Psoas muscle (tissue), 8 donors: Measurements from ENCODE around the gene CCL22. TPM values are rescaled to one million over a fixed set of nuclear protein-coding genes. Genes with fewer than 3 reads are reported as not detected.
"Not testable (repeated sequence)": the region's sequence is repeated elsewhere in the genome, so short reads cannot be mapped to it uniquely, and the experiment has no call there.

Experiments
- ATAC-seq, 4 donors: fragments of 200-7000 bp; cut with Tn5 transposase; one replicate each; pipeline ENCODE4 v1.9.1; 2020; ENCODE audit warnings: moderate library complexity in 3 of 4, mild to moderate bottlenecking in 2 of 4
- DNase-seq, 2 donors: peaks; one replicate each; pipeline ENCODE4 v3.0.0-alpha.2; 2020
- H3K27ac ChIP-seq: fragments of 200-600 bp; one replicate; pipeline ENCODE4 v1.8.0; 2022
- H3K27me3 ChIP-seq, 3 donors: fragments of 200-600 bp in 1 of 3; one replicate each; pipeline versions ENCODE4 v1.6.1 to v1.8.0; 2013 to 2022; ENCODE audit warnings: low read length in 2 of 3, mild to moderate bottlenecking in 2 of 3, moderate library complexity in 1 of 3; ENCODE audit not compliant: insufficient read depth in 3 of 3
- H3K36me3 ChIP-seq, 2 donors: fragments of 200-600 bp in 1 of 2; one replicate each; pipeline versions ENCODE4 v1.6.1 to v1.8.0; 2013 to 2022; ENCODE audit warnings: low read depth in 1 of 2, mild to moderate bottlenecking in 1 of 2, moderate library complexity in 1 of 2; ENCODE audit not compliant: insufficient read depth in 1 of 2
- H3K4me1 ChIP-seq: fragments of 200-600 bp; one replicate; pipeline ENCODE4 v1.8.0; 2022
- H3K4me3 ChIP-seq: fragments of 200-600 bp; one replicate; pipeline ENCODE4 v1.8.0; 2022; ENCODE audit warnings: mild to moderate bottlenecking
- H3K9me3 ChIP-seq: fragments of 200-600 bp; one replicate; pipeline ENCODE4 v1.8.0; 2022
- WGBS, 3 donors: extraction: QIAGEN DNeasy Blood & Tissue Kit; methylation state at CpG; one replicate each; pipeline versions ENCODE4 v1.1.6 to v1.1.7; 2013; 5-methylcytosine and 5-hydroxymethylcytosine counted together
- intact Hi-C, 2 donors: fragments of 100-400 bp; cut with DNase I; formaldehyde crosslinking; loops; one replicate each; pipeline versions ENCODE4 v1.11.0 to v1.14.2; 2022
- polyA plus RNA-seq, 3 donors: library from polyadenylated mRNA; stranded (reverse); fragments of 200-250 nt; gene quantifications; one replicate each; pipeline ENCODE4 v1.2.3, GENCODE V29; 2013
- total RNA-seq, 4 donors: library from RNA; stranded (reverse); fragmentation: NEBNext Ultra II Directional in 2 of 4; extraction: Animal tissue kit (Norgen Biotek cat#: 25700) in 2 of 4; gene quantifications; one replicate each; pipeline versions ENCODE4 v1.2.1 to v1.2.4, GENCODE V29; 2021 to 2023
- TF ChIP-seq, protein P1 (sequence below): fragments of 200-600 bp; IDR thresholded peaks from one replicate; pipeline ENCODE4 v1.8.0; 2022; ENCODE audit warnings: antibody characterized with exemption
- donor health status: healthy with polysubstance abuse.
- donor health status: DM: no; HTN: no; CAD: no; lungs with moderate emphysema.
- donor health status: Bipolar disorder and iron deficiency.
- donor health status: healthy.
- donor health status: DM: yes; HTN: yes; CAD: no.
- donor health status: DM: no; HTN: no; CAD: no.
- donor health status: DM: no; HTN: no; CAD: no.
- donor health status: DM: yes; HTN: yes; CAD: no.

The CCL22 gene
- total and polyA plus RNA-seq, 7 donors, result 0.04 to 0.12 TPM; not detected in 5

- H3K4me1 ChIP-seq, result no peaks in the 10 kb centered on the region
- peak overlapping the region; percentile 66 for H3K4me3 ChIP-seq
- H3K36me3 ChIP-seq, result no peaks in the 10 kb centered on the region
- ATAC-seq, result no peak
- peak overlapping the region; percentile 71 for H3K27ac ChIP-seq
- intact Hi-C loops, result no loop called here
- H3K27me3 ChIP-seq, result peaks cover 0 to 11% (median 2%) of the 10 kb centered on the region in 3 donors
- H3K9me3 ChIP-seq, result no peaks in the 10 kb centered on the region
- no peak for DNase-seq
- 64 to 73% (median 66%) methylated on average over 15 of the region's 15 CpGs for WGBS, 3 donors
- TF ChIP-seq, protein P1, sequence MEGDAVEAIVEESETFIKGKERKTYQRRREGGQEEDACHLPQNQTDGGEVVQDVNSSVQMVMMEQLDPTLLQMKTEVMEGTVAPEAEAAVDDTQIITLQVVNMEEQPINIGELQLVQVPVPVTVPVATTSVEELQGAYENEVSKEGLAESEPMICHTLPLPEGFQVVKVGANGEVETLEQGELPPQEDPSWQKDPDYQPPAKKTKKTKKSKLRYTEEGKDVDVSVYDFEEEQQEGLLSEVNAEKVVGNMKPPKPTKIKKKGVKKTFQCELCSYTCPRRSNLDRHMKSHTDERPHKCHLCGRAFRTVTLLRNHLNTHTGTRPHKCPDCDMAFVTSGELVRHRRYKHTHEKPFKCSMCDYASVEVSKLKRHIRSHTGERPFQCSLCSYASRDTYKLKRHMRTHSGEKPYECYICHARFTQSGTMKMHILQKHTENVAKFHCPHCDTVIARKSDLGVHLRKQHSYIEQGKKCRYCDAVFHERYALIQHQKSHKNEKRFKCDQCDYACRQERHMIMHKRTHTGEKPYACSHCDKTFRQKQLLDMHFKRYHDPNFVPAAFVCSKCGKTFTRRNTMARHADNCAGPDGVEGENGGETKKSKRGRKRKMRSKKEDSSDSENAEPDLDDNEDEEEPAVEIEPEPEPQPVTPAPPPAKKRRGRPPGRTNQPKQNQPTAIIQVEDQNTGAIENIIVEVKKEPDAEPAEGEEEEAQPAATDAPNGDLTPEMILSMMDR, result no peak
Observed at GRCh38 chr16:57371494-57372371, 13.2 kb downstream of the CCL22 start.

GRCh38 chr16:57372372-57373116, 14.0 kb downstream of the CCL22 start, which contains the start of gene CX3CL1:
Gene CX3CL1 (plus strand): TSS chr16:57372490. CDS start chr16:57372569, 79 bp downstream.
- WGBS, 3 donors, result 3 to 20% (median 12%) methylated on average over 20 to 23 of the region's 23 CpGs
- peak; percentile 43 to 70 (median 53) for ATAC-seq
- intact Hi-C loops, result no loop called here
- H3K27ac ChIP-seq, result peak within 1 kb of the TSS; percentile 71
- H3K4me1 ChIP-seq, result no peaks in the 10 kb centered on the region
- DNase-seq, result peak in 1 of 2 donors; percentile 42
- H3K9me3 ChIP-seq, result no peaks in the 10 kb centered on the region
- H3K4me3 ChIP-seq, result peak within 1 kb of the TSS; percentile 66
- H3K27me3 ChIP-seq, result peaks cover 0 to 11% (median 5%) of the 10 kb centered on the region in 3 donors
- no peaks in the 10 kb centered on the region for H3K36me3 ChIP-seq
- TF ChIP-seq, protein P1, result no peak

- H3K9me3 ChIP-seq, result no peaks in the 10 kb centered on the region
- intact Hi-C loops, result no loop called here
- DNase-seq (no peak), ATAC-seq (no peak)
- H3K4me1 ChIP-seq, result no peaks in the 10 kb centered on the region
- peak overlapping the region; percentile 71 for H3K27ac ChIP-seq
- TF ChIP-seq, protein P1, result no peak
- WGBS, 3 donors, result 58 to 62% (median 58%) methylated on average over 9 of the region's 9 CpGs
- H3K4me3 ChIP-seq, result peak overlapping the region; percentile 66
- peaks cover 0 to 11% (median 5%) of the 10 kb centered on the region in 3 donors for H3K27me3 ChIP-seq
- H3K36me3 ChIP-seq, result no peaks in the 10 kb centered on the region
Observed at GRCh38 chr16:57373117-57373947, 14.7 kb downstream of the CCL22 start.

DNA sequence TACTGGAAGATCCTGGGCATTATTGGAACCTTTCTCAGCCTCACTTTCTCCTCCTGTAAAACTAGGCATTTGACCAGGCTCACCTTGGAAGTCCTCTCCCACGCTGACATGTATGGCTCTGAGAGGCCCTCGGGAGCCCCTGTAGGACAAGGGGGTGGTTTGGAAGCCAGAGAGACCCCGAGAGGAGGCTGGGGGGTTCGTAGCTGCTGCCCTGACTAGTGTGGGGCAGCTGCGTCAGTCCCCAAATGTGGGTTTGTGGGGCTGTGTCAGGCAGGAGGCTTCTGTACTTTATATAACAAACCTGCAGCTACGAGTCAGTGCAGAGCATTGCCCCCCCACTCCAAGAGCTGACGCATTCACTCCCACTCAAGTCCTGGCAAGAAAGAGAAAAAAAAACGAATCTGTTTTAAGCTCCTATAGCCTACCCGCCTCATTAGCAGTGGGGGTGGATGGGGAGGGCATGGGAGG, 15.5 kb downstream of the CCL22 start:
- intact Hi-C loops, result no loop called here

GRCh38 chr16:57374925-57375465, 16.4 kb downstream of the CCL22 start:
- H3K9me3 ChIP-seq, DNase-seq, H3K27ac ChIP-seq, ATAC-seq, H3K36me3 ChIP-seq, H3K27me3 ChIP-seq, H3K4me1 ChIP-seq, intact Hi-C loops: not testable (repeated sequence)
- 85 to 88% (median 86%) methylated on average over 8 of the region's 8 CpGs for WGBS, 3 donors
- H3K4me3 ChIP-seq, result peak overlapping the region; percentile 66

More for the DNA sequence above, 15.5 kb downstream of the CCL22 start:
- TF ChIP-seq, protein P1, result no peak
- ATAC-seq (no peak), DNase-seq (no peak)
- Histone ChIP-seq H3K36me3 (no peaks in the 10 kb centered on the region), H3K27me3 (peaks cover 0 to 10% (median 5%) of the 10 kb centered on the region in 3 donors), H3K4me3 (peak overlapping the region; percentile 66), H3K27ac (peak overlapping the region; percentile 71), H3K4me1 (no peaks in the 10 kb centered on the region), H3K9me3 (no peaks in the 10 kb centered on the region)
- WGBS, 3 donors, result 57 to 64% (median 59%) methylated on average over 9 of the region's 9 CpGs
